GM18858 (cell line): ENCODE results near the gene PARVA.

ENCODE experiments used
- ATAC-seq: cut with Tn5 transposase; IDR thresholded peaks from one replicate; pipeline ENCODE4 v1.9.1; 2021; ENCODE audit not compliant: unreplicated experiment

Gene PARVA

GRCh38 chr11:12544986-12545775, 167.8 kb downstream of the PARVA start:
- ATAC-seq: no peak

DNA sequence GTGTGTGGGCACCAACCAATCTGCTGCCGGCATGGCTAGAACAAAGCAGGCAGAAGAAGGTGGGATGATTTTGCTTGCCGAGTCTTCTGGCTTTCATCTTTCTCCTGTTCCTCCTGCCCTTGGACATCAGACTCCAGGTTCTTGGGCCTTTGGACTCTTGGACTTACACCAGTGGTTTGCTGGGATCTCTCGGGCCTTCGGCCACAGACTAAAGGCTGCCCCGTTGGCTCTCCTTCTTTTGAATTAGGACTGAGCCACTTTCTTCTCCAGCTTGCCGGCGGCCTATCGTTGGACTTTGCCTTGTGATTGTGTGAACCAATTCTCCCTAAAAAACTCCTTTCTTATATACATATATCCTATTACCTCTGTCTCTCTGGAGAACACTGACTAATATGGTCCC, 168.8 kb downstream of the PARVA start:
- ATAC-seq: no peak

GRCh38 chr11:12546660-12547059, 169.3 kb downstream of the PARVA start:
- no peak for ATAC-seq

- ATAC-seq: no peak
These were observed 170.7 kb downstream of the PARVA start for GRCh38 chr11:12547953-12548650.

- no peak for ATAC-seq
These were observed 175.3 kb downstream of the PARVA start for GRCh38 chr11:12552692-12553091.

DNA sequence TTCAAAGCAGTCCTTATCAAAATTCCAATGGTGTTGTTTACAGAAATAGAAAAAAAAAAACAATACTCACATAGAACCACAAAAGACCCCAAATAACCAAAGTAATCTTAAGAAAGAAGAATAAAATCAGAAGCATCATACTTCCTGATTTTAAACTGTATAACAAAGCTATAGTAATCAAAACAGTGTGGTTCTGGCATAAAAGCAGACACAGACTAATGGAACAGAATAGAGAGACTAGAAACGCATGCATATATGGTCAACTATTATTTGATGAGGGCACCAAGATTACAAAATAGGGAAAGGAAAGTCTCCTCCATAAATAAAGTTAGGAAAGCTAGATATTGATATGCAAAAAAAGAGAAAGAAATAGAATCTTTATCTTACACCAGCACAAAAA, 176.8 kb downstream of the PARVA start:
- no peak for ATAC-seq

GRCh38 chr11:12556155-12556554, 178.8 kb downstream of the PARVA start:
- no peak for ATAC-seq

GRCh38 chr11:12556788-12557384, 179.5 kb downstream of the PARVA start:
- ATAC-seq: no peak

DNA sequence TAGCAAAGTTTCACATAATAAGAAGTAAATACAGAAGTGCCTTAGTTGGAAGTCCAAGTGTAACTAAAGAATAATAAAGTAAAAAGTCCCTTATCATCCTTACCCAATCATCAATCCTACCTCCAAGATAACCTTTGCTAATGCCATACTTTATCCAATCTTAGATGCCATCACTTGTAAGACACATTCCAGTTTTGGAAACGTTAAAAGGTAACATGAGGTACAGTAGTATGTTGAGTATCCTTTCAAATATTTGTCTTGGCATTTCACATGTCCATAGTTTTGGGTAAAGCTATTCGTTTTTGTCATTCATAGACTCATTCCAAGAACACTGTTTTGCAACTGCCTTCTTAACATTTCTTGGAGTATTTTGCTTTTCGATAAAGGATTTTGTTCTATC, 181.6 kb downstream of the PARVA start:
- ATAC-seq: no peak

DNA sequence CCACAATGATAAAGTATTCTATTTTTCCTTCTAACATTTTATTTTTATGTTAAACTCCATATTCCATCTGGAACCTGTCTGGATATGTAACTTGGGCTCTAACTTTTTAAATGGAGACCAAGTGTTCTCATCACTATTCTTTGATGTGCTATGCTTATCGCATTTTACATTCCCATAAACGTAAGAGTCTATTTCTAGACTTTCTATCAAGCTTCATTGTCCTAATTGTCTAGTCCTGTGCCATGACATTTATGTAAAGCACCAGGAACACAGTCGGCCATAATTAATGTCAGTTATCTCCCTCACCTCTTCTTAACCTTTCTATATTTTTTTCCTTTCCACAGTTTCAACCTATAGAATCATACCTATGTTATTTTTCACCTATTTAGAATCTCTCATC, 183.0 kb downstream of the PARVA start:
- ATAC-seq: no peak

DNA sequence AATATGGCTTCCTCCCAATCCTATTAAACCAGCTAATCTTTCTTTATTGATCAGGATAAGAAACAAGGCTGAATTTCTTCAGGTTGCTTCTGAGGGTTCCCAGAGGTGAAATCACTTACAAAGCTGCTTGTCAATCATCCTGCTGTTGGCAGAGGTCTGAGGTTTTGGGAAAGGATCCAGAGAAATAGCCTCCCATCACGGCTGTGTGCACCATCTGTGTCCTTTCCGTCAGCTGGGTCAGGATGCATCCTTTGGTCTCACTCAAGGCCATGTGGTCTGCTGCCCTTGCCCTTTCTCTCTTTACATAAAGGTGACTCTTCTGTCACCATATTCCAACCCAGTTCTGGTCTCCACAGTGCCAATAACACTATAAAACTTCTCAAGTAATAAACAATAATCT, 183.5 kb downstream of the PARVA start:
- no peak for ATAC-seq

- ATAC-seq: no peak
These were observed 186.6 kb downstream of the PARVA start for GRCh38 chr11:12564012-12564411.

DNA sequence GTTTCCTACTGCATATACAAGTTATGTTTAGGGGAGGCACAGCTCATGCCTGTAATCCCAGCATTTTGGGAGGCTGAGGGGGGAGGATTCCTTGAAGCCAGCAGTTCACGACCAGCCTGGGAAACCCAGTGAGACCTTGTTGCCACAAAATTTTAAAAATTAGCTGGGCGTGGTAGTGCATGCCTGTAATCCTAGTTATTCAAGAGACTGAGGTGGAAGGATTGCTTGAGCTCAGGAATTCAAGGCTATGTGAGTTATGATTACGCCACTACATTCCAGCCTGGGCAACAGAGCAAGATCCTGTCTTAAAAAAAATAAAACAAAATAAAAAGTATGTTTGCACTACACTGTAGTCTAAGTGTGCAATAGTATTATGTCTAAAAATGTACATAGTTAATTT, 188.0 kb downstream of the PARVA start:
- no peak for ATAC-seq

DNA sequence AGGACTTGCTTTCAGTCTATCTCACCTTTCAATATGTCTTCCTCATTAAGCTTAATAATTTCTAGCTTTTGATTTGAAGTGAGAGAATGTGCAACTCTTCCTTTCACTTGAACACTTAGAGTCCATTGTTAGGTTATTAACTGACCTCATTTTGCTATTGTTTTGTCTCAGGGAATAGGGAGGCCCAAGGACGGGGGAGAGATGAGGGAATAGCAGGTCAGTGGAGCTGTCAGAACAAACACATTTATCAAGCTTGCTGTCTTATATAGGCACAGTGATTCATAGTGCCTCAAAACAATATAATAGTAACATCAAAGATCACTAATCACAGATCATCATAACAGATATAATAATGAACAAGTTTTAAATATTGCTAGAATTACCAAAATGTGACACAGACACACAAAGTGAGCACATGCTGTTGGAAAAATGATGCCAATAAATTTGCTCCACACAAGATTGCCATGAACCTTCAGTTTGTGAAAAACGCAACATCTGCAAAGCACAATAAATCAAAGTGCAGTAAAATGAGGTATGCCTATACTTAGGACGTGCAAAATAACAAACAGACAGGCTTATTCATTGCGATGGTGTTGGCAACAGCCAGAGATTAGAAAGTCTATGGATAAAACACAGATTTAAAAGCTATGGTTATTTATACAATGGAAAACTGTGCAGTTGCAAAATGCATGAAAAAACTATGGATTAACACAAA, 190.5 kb downstream of the PARVA start:
- no peak for ATAC-seq

DNA sequence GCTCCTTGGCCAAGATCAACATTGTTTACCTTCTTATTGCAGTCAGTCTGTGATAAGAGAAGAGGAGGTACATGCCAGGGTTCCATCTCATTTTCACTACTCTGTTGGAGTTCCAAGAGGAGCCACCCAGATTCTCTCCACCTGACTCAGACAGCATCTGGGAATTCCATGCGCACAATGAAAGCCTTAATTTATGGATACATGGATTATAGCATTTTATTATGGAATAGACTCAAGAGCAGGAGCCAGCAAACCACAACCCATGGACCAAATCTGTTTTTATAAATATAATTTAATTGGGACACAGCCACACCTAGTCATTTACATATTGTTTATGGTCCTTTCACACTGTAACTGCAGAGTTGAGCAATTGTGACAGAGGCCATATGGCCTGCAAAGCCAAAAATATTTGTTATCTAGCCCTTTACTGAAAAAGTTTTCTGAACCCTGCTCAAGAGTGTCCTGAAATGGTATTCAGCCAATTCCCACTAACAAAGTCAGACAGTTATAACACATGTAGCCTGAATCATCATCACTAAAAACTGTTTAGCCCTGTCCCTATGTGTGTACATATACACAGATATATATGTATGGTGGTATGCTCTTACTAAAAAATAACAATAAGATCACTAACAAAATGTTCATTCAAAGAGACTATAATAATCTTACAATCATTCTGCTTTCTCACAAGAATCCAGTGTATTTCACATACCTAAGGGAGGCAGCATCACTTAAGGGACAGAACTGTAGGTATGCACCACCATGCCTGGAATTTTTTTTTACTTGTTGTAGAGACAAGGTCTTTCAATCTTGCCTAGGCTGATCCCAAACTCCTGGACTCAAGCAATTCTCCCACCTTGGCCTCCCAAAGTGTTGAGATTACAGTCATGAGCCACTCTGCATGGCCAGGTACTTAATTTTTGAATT, 192.4 kb downstream of the PARVA start:
- no peak for ATAC-seq

GRCh38 chr11:12573707-12574485, 196.5 kb downstream of the PARVA start:
- no peak for ATAC-seq

DNA sequence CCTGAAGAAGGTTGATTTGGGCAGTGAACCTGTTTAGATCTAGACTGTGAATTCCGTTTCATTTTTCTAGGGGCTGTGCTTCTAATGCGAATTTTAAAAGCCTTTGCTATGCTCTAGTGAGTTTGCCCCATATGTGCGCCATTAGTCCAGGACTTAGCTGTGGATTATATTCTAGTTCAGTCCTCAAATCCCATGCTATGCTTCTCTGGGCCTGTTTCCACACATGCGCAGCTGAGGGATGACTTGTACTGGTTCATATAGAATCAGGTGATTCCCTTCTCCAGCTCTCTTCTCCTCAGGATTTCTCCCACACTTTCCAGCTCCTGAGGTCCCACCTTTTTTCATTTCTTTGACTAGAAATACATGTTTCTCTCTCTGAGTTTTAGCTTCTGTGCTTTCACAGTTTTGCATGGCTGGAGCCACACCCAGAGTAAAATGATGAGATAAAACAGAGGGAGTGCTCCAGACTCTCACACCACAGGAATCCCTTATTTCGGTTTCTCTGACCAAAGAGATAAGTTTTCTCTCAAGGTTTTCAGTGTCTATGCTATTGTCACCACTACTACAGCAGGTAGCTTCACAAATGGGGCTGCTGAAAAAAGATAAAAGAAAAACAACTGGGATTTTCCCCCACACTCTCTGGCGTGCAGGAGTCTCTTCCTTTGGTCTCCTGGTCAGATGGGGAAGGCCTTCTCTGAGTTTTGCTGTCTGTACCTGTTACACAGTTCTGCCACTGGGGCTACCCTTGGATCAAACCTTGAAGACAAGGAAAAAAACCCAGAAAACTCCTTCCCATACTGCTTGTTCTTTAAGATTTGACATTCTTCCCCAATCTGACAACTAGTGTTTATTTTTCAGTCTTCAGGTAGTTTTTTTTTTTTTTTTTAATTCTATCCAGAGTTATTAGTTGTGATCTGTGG, 200.6 kb downstream of the PARVA start:
- no peak for ATAC-seq

DNA sequence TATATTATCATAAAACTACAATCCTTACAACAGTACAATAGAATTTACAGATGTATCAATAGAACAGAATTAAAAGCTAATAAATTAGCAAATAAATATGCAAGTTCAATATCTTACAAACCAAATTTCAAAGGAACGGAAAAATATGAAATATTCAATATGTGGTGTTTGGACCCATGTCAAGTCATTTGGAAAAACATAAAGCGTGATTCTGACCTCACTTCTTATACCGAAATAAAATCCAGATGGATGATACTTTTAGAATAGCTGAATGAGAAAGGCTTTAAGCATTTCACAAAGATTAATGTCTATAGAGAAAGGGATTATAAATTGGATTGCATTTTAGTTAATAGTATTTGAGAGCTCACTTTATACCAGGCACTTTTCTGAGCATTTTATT, 204.0 kb downstream of the PARVA start:
- no peak for ATAC-seq

- ATAC-seq: no peak
These were observed 204.6 kb downstream of the PARVA start for GRCh38 chr11:12581923-12582322.
